Right atrium auricular region (tissue), 2 donors: Measurements from ENCODE around the gene JMJD1C. TPM values are rescaled to one million over a fixed set of nuclear protein-coding genes. Genes with fewer than 3 reads are reported as not detected.

Experiments used
- DNase-seq: peaks from one replicate; pipeline ENCODE4 v3.0.0-alpha.2; 2019; ENCODE audit warnings: low spot score
- H3K27ac ChIP-seq, 2 donors: fragments of 200-600 bp; sonication (generic); 1 replicate in 1 of 2; 2 replicates in 1 of 2; pipeline ENCODE4 v1.5.1; 2016 to 2019
- H3K27me3 ChIP-seq, 2 donors: fragments of 200-600 bp; sonication (generic); one replicate each; pipeline versions ENCODE4 v1.5.1 to v1.6.0; 2017 to 2019
- H3K36me3 ChIP-seq: fragments of 200-600 bp; sonication (generic); one replicate; pipeline ENCODE4 v1.5.1; 2016
- H3K4me1 ChIP-seq, 2 donors: fragments of 200-600 bp; sonication (generic); one replicate each; pipeline versions ENCODE4 v1.5.1 to v1.6.0; 2017 to 2019
- H3K4me3 ChIP-seq, 2 donors: fragments of 200-600 bp; sonication (generic); 1 replicate in 1 of 2; 2 replicates in 1 of 2; pipeline ENCODE4 v1.5.1; 2017 to 2019; ENCODE audit warnings: mild to moderate bottlenecking in 1 of 2, moderate library complexity in 1 of 2
- H3K9me3 ChIP-seq, 2 donors: fragments of 200-600 bp; sonication (generic); one replicate each; pipeline ENCODE4 v1.5.1; 2019
- CTCF ChIP-seq, 2 donors: fragments of 200-600 bp; sonication (generic); IDR thresholded peaks; one replicate each; pipeline ENCODE4 v1.5.1; 2019; ENCODE audit warnings: antibody characterized with exemption in 2 of 2
- total RNA-seq, 2 donors: library from RNA; depleted of rRNA; stranded (reverse); fragments of >200 nt; gene quantifications; one replicate each; pipeline ENCODE4 v1.1.0, GENCODE V29; 2016

JMJD1C gene
- total RNA-seq, 2 donors from 2014 or later, result 45.5 to 57.6 TPM

- no peak overlapping the region for H3K4me3 ChIP-seq
- H3K4me1 ChIP-seq, result peaks cover 0 to 5% of the 10 kb centered on the region in 2 donors
- no peaks in the 10 kb centered on the region for H3K27me3 ChIP-seq
- H3K9me3 ChIP-seq, result no peaks in the 10 kb centered on the region
- no peak for TF ChIP-seq CTCF (IDR thresholded peaks at IDR 0.05)
- DNase-seq, result no peak
- H3K27ac ChIP-seq, result no peak overlapping the region
- H3K36me3 ChIP-seq, result no peaks in the 10 kb centered on the region
Measured at GRCh38 chr10:63365976-63366765, 99.6 kb downstream of the JMJD1C start.

GRCh38 chr10:63364918-63365317 is 100.9 kb downstream of the JMJD1C start:
- no peak for DNase-seq
- Histone ChIP-seq H3K36me3 (no peaks in the 10 kb centered on the region), H3K9me3 (no peaks in the 10 kb centered on the region), H3K27ac (no peak overlapping the region), H3K27me3 (no peaks in the 10 kb centered on the region), H3K4me1 (peaks cover 0 to 6% of the 10 kb centered on the region in 2 donors), H3K4me3 (no peak overlapping the region)
- TF ChIP-seq CTCF (IDR thresholded peaks at IDR 0.05), result no peak

- no peak for DNase-seq
- H3K4me1 ChIP-seq, result peaks cover 0 to 12% of the 10 kb centered on the region in 2 donors
- no peak overlapping the region for H3K4me3 ChIP-seq
- H3K27me3 ChIP-seq, result no peaks in the 10 kb centered on the region
- H3K27ac ChIP-seq, result no peak overlapping the region
- no peak for TF ChIP-seq CTCF (IDR thresholded peaks at IDR 0.05)
- H3K36me3 ChIP-seq, result no peaks in the 10 kb centered on the region
- H3K9me3 ChIP-seq, result no peaks in the 10 kb centered on the region
Measured at GRCh38 chr10:63363951-63364350, 101.8 kb downstream of the JMJD1C start.

- no peaks in the 10 kb centered on the region for H3K9me3 ChIP-seq
- no peaks in the 10 kb centered on the region for H3K27me3 ChIP-seq
- no peak overlapping the region for H3K27ac ChIP-seq
- no peak overlapping the region for H3K4me3 ChIP-seq
- H3K36me3 ChIP-seq, result no peaks in the 10 kb centered on the region
- TF ChIP-seq CTCF (IDR thresholded peaks at IDR 0.05), result no peak
- no peak for DNase-seq
- peaks cover 0 to 7% of the 10 kb centered on the region in 2 donors for H3K4me1 ChIP-seq
Measured at GRCh38 chr10:63355682-63356081, 110.1 kb downstream of the JMJD1C start.

- H3K4me3 ChIP-seq, result no peak overlapping the region
- H3K27ac ChIP-seq, result no peak overlapping the region
- H3K27me3 ChIP-seq, result no peaks in the 10 kb centered on the region
- no peaks in the 10 kb centered on the region for H3K9me3 ChIP-seq
- no peaks in the 10 kb centered on the region for H3K4me1 ChIP-seq
- no peak for TF ChIP-seq CTCF (IDR thresholded peaks at IDR 0.05)
- no peaks in the 10 kb centered on the region for H3K36me3 ChIP-seq
- DNase-seq, result no peak
Measured at GRCh38 chr10:63352976-63353375, 112.8 kb downstream of the JMJD1C start.
